ENCODE results near the gene EFCAB10.
A peak's percentile ranks its signal among the peaks of the same experiment; 100 is the strongest.

Gene EFCAB10

DNA sequence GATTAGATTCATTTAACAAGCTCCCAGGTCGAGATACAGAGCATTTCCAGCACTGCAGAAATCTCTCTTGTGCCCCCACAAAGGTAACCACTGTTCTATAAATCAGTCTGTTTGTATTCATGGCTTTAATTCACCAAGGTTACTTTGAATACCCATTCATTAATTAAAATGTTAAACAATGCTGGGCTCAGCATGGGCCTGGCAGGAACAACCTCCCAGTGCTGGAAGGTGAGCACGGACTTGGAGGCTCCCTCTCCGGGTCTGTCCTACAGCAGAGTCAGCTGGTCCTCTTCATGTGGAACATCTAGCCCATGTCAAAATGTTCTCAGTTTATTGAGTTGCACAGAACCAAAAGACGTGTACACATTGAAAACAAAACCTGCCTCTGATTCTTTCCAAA lies 15.6 kb upstream of the EFCAB10 start:
- DNase-seq = no peak

DNA sequence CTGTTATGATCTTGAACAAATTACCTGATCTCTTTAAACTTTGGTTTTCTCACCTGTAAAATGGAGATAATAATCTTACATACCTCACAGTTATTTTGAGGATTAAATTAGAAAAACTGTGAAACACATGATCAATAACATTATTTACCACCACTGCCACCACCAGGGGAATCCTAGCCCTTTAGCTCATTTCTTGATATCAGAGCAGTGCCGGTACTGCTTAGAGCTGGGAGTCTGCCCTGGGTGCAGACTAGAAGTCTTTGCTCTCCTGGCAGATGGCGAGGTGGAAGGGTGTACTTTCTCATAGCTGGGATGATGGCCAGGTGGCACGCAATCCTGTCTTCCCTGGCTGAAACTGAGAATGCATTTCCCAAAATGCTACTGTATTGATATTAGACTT lies 12.7 kb upstream of the EFCAB10 start:
- no peak for DNase-seq

DNA sequence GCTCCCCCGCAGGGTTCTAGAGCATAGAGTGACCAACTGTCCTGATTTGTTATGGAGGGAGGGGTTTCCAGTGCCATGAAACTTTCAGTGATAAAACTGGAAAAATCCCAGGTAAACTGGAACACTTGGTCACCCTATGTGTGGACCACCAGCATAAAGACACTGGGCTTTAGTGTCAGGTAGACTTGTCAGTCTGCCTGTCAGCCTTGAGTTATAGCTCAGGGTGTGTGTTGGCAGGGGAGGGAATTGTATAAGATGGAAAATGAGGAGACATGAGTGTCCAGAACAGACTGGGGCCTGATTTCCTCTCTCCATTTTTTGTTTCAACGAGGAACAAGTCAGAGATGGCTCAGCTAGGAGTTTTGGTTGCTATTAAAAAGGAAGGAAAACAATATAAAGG lies 10.2 kb upstream of the EFCAB10 start:
- no peak for DNase-seq

DNA sequence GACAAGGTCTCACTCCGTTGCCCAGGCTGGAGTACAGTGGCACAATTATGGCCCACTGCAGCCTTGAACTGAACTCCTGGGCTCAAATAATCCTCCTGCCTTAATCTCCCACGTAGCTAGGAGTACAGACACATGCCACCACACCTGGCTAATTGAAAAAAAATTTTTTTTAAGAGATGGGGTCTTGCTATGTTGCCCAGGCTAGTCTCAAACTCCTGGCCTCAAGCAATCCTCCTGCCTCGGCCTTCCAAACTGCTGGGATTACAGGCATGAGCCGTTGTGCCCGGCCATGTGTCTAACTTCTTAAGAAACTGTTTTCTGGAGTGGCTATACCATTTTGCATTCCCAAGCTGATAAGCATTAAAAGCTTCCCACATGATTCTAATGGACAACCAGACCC lies 9.5 kb upstream of the EFCAB10 start:
- no peak for DNase-seq

DNA sequence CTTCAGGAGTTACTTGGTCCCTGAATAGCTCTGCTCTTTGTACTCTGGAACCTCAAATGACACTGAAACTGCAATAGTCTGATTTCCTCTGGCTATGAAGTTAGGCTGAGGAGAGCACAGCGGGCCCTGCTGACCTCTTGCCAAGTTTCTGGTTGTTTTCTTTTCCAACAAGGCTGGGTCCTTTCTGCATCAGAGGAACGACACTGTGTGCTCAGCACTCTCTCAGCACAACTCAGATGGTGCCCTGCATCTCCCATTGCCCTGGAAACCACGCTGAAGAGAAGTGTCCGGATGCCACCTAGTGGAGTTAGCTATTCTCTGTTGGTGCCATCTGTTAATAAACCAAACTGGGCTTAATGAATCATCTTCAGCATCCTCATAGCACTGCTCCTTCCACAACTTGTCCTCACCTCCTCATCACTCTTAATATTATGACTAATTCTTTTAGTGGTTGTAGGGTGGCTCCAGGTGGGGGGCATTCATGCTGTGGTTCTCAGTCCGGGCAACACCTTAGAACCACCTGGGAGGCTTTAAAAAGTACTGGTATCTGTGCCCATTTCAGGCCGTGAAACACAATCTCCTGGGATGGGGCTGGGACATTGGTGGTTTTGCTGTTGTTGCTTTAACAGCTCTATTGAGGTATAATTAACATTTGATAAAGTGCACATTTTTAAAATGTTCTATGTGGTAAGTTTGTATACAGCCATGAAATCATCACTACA lies 8.2 kb upstream of the EFCAB10 start:
- DNase-seq = peak; percentile 53 to 63

DNA sequence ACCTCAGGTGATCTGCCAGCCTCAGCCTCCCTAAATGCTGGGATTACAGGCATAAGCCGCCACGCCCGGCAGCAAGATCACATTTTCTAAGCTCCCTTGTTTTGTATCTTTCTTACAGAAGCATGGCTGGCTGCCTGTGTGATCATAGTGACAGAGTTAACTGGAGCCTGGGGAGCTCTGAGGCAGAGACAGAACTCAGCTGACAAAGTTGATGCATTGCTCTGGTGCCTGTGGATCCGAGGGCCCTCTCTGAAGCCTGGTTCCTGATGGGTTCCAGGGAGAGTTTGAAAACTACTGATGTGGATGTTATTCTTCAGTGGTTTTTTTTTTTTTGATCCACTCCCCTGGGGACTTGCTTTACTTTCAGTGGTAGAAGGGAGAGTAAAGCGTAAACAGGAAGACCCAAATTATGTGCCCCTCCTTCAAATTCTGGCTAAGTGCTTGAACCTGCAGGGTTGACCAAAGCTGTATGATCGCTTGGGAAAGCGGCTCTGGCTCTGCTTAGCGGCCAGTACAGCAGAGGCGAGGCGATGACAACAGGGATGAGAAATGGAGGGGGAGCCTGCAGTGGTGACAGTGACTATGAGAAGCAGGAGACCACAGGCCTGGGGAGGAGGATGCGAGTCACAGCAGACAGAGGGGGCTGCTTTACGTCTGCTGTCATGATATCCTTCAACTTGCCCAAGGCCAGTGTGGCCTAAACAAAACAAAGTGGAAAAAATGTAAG lies 6.8 kb upstream of the EFCAB10 start:
- no peak for DNase-seq

DNA sequence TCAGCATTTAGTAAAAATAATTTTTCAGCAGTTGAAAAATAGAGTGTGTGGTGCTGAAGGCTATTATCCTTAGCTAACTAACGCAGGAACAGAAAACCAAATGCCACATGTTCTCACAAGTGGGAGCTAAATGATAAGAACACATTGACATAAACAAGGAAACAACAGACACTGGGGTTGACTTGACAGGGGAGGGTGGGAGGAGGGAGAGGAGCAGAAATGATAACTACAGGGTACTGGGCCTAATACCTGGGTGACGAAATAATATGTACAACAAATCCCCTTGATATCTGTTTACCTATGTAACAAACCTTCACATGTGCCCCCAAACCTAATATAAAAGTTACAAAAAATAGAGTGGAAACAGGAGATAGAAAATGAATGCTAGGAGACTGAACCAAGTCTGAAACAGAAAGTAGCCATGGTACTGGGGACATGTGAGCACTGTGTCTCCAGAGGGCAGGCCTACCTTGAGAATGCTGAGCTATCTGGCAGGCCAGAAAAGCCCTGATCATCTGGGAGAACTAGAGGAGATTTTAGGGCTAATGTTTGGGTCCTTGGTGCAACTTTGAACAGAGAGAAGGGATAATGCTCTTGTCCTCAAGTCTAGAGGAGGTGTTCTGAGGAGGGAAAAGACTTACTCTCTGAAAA lies 4.7 kb upstream of the EFCAB10 start:
- DNase-seq = no peak

DNA sequence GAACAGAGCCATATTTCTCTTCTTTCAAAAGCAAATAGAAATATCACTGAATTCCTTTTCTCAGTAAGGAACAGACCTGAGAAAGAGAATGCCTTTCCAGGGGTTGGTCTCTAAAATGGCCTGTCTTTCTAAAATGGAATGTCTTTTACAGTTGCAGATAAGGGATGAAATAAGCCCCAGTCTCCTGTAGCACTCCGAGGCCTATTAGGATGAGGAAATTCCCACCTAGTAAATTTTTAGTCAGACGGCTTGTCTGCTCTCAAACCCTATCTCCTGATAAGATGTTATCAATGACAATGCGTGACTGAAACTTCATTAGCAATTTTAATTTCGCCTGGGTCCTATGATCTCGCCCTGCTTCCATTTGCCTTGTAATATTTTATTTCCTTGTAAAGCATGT lies 2.9 kb upstream of the EFCAB10 start:
- no peak for DNase-seq

DNA sequence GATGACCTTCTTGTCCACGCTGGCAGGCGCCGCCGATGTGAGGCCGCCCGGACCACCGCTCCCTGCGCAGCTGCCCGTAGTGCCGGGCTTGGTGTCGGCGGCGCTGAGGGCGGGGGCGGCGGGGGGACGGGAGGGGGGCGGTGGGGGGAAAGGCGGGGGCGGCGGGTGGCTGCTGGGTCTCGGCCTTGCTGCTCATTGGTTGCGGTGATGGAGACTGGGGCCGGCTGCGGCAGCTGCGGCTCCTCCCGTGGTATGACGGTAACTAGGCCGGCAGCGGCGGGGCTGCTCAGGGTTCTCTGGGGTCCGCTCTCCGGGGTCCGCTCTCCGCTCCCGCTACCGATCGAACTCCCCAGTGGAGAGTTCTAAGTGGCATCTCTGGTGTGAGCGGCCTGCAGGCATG lies 1.8 kb upstream of the EFCAB10 start:
- no peak for DNase-seq

DNA sequence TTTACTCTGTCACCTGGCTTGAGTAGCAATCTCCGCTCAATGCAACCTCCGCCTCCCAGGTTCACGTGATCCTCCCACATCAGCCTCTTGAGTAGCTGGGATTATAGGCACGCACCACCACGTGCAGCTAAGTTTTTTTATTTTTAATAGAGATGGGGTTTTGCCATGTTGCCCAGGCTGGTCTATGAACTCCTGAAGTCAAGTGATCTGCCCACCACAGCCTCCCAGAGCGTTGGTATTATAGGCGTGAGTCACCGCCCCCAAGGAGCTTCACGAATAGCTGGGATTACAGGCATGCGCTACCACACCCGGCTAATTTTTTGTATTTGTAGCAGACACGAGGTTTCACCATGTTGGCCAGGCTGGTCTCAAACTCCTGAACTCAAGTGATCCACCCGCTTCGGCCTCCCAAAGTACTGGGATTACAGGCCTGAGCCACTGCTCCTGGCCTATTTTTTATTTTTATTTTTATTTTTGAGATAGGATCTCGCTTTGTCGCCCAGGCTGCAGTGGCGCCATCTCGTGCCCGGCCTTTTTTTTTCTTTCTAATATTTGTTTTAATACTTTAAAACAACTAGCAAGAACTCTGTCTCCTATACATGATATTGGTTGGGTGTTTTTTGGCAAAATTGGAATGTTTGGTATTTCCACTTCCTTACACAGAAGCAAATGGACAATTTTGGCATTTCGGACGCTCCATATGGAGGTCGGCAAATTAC lies 1.1 kb downstream of the EFCAB10 start:
- DNase-seq = no peak

DNA sequence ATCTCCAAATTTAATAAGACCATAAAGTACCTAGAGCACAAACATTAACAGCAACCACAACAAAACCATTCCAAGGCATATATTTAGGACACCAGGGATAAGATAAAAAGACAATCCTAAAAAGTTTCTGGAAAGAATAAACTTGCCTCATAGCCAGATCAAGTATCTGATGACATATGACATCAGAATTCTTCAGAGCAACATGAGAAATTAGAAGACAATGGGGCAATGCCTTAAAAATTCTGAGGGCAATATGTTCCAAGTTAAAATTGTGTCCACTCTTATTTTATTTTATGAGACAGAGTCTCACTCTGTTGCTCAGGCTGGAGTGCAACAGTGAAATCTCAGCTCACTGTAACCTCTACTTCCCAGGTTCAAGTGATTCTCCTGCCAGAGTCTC lies 2.8 kb downstream of the EFCAB10 start:
- no peak for DNase-seq

DNA sequence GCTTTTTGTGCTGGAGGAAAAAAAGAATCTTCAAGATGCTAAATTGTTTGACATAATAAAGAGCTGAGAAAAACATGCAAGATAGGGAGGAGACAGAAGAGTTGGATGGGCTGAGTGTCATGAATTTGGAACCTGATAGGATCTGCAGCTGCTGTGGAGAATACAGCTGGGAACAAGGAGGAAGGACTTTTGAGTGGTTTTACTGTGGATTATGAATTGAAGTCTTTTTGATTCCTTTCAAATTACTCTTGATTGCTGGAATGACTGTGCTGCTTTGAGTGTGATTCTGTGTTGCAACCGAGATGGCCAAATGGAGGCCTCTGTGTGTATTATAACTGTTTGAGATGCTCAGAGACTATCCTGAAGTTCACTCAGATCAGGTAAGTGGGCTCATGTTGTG lies 4.0 kb downstream of the EFCAB10 start:
- DNase-seq = no peak

DNA sequence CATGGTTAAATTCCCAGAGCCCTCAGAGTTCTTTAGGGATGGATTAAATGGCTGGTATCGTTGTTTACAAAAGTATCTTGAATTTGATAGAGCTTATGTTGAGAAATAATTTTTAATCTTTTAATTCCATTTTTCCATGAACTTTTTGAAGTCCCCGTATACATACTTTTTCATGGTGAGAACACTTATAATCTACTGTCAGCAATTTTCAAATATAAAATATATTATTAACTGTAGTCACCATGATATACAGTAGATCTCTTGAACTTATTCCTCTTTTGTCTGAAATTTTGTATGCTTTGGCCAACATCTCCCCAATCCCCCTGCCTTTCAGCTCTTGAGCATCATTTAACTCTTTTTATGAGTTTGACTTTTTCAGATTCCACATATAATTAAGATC lies 9.4 kb downstream of the EFCAB10 start:
- DNase-seq = no peak

DNA sequence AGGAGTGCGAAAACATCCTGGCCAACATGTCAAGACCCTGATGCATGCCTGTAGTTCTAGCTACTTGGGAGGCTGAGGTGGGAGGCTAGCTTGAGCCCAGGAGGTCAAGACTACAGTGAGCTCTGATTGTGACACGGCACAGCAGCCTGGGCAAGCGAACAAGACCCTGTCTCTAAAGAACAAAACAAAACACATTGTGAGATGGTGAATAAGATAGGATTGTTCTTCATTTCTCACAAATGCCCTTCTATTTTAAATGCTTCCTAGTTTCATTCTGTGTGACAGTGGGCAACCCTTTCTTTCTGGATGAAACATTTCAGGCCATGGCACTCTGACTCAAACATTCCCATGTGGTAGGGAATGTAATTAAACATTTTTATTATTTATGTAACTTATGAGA lies 13.5 kb downstream of the EFCAB10 start:
- no peak for DNase-seq

DNA sequence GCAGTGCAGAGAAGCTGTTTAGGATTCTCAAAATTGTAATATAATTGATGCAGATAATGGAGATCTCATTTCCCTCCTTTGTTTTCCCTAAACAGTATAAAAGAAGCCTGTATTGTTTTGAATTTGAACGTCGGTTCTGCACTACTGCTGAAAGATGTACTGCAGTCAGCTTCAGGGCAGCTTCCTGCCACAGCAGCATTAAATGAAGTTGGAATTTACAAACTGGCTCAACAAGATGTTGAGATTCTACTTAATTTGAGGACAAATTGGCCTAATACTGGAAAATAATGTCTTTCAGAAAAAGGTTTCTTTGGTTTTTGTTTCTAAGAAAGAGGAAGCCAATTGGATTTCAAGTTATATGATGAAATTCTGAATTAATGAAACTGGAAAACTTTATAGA lies 14.3 kb downstream of the EFCAB10 start:
- no peak for DNase-seq

DNA sequence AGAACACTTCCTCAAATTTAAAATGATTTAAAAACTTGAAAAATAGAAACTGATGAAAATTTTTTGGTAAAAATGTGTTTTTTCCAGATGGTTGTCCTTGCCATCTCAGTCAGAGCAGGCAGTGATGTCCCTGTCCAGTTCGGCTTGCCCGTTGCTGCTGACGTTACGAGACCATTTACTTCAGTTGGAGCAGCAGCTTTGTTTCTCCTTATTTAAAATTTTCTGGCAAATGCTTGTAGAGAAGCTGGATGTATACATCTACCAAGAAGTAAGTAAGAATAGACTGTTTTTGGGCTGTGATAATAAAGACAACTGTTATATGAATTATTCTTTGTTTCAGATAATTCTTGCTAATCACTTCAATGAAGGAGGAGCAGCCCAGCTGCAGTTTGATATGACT lies 16.1 kb downstream of the EFCAB10 start:
- DNase-seq = no peak

DNA sequence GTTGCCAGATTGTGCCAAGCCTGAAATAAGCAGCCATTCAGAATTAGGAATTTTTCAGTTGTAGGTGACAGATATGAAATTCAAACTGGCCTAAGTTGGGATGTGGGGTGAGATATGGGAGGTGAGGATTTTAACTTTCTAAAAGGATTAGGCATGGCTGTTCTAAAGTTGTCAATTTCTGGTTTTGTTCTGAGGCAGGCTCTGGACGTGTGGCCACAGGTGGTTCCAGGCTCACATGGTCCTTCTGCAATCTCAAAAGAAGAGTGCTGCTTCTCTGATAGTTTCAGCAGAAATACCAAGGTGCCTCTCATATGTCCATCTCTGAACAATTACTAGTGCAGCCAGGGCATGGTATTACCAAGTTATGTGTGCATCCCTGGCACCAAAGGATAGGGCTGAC lies 21.4 kb downstream of the EFCAB10 start:
- DNase-seq = no peak

DNA sequence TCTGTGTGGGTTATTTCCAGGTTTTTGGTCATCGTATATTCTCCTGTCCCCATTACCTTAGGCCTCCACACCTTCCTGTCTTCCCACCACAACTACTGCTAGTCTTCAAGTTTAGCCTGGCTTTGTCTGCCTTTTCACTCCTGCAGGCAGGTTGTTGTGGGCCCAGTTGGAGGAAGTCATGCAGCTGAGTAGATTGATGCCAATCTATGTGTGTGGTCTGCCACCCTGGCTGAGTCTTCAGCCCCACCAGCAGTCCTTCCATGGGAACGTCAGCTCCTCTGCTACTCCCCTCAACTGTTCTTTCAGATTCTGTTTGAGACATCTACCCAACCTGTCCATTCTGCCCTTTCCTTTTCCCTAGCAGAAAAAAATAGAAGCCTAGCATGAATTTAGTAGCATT lies 43.0 kb downstream of the EFCAB10 start:
- no peak for DNase-seq

DNA sequence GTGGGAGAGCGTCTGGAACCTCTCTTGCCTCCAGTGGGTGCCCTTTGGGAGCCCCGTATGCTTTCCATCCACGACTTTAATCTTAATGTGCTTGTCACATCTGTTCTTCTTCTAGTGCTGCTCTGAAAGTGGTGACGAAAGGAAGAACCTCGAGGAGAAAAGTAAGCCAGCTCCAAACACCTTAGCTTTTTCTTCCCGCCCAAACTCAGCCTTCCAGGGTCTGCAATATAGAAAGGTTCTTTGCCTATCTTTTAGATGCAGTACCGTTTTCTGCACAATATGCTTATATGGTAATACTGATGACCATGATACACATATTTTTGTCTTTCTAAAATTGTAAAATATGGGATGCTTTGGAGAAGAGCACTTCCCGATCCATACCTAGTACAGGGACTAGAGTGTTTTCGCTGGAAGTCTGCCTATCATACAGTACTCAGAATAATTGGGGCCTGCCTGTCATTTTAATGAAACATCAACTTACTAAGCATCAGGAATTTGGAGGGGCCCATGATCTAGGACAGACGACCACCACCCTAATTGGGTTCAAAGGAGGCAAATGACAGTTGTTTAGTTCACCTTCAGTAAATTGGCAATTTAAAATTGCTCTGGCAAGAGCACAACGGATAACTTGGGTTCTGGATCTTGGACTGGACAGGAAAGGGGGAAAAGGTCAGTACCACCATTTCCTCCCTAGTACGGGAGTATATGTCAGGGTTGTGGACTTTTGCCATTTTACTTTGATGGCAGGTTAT lies 48.4 kb downstream of the EFCAB10 start:
- no peak for DNase-seq

DNA sequence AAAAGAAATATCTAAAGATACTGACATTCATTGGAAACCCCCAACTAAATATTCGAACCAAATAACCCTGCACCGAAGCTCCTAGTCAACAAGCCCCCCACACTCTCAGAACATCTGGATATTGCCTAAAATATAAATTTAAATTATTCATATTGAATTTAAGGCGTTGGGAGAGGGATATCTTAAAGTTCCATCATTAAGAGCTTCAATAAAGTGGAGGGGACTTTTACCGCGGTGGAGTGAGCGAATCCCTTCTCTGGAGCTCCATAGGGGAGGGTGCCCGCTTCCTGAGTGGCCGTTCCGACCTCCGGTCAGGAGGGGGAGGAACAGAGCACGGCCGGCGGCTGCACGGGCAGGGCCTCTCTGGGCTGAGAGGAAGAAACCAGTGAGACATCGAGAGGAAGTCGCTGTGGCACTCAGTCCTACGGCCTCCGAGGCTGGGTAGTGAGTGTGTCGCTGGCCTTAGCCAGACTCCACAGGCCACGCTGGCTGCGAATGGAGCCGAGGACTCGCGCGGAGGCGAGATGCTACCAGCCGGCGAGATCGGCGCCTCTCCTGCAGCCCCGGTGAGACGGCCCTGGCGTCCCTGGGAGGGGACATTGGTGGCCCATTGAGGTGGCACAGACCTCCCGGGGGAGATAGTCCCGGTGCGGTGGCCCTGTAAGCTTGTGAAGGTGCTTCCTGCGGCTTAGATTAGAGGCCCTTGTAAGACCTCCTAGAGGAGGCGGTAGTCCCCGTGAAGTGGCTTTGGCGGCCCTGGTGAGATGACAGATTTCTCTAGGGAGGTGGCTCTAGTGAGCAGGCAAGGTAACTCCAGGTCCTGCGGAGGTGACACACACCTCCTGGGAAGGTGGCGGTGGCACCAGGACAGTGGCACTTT lies 49.3 kb downstream of the EFCAB10 start, which contains the start of gene RINT1:
RINT1 (plus strand) TSS at position 410 of the 880 bp plus-strand sequence; CDS start at position 525, 115 bp downstream.
- DNase-seq = peak; percentile 92

DNA sequence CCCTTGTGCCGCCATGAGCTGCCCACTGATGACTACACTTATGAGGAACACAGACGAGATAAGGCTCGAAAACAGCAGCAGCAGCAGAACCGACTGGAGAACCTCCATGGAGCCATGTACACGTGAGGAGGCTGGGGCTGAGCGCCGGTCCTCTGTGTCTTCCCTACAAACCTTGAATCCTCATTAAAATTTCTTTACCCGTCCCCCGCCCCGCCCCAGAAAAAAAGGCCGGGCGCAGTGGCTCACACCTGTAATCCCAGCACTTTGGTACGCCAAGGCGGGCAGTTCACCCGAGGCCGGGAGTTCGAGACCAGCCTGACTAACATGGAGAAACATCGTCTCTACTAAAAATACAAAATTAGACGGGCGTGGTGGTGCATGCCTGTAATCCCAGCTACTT lies 50.7 kb downstream of the EFCAB10 start:
- no peak for DNase-seq

DNA sequence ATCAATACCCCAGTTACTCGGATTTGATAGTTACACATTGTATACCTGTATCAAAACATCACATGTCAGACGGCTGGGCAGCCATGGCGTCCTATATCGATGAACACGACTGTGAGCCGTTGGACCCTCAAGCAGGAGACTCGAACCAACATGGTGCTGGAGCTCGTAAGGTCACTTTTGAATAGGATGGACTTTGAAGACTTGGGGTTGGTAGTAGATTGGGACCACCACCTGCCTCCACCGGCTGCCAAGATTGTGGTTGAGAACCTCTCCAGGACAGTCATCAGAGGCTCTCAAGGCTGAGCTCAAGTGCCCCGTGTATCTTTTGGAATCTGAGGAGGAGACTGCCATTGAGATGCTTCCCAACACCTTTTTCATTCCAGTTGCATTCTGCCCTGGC lies 51.2 kb downstream of the EFCAB10 start:
- DNase-seq = no peak
